HEK293T (cell line): Measurements from ENCODE around the gene IL13RA2.

Source experiments
- LEF1 ChIP-seq: fragments of 450-650 bp; IDR thresholded peaks from 2 replicates; pipeline ENCODE4 v1.6.1; 2017; ENCODE audit warnings: mild to moderate bottlenecking, borderline replicate concordance
- NFRKB ChIP-seq: fragments of 450-650 bp; IDR thresholded peaks from 2 replicates; pipeline ENCODE4 v1.6.1; 2016; ENCODE audit warnings: mild to moderate bottlenecking, moderate library complexity
- PKNOX1 ChIP-seq: fragments of 450-650 bp; IDR thresholded peaks from 2 replicates; pipeline ENCODE4 v1.6.1; 2016

DNA sequence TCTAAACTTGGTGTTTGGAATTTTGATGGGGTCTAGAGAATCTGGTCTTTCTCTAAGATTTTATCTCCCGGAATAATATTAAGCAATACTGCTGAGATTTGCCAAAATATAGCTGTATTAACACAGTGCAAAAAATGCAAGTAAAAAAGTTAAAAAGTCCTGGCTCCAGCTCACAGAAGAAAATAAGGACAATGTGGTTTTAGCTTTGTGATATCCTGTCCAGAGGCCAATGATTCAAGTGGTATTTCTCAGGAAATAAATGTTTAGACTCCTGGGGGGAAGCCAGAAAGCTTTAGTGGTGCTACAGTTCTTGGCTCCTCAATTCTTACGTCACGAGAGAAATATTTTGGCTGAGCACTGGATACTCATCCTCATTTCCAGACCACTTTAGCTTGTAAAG lies 40.9 kb upstream of the IL13RA2 start:
- TF ChIP-seq LEF1, result no peak
- no peak for TF ChIP-seq PKNOX1
- TF ChIP-seq NFRKB, result no peak
